Gastrocnemius medialis (tissue), 4 donors: Measurements from ENCODE around the gene FALEC.

Experiments used
- CTCF ChIP-seq, 5 experiments: fragments of 450-650 bp in 3 of 5; fragments of 200-600 bp in 2 of 5; sonication (generic) in 2 of 5; IDR thresholded peaks in 4 of 5; conservative IDR thresholded peaks in 1 of 5; 1 replicate in 4 of 5; 2 replicates in 1 of 5; pipeline ENCODE4 v1.5.1; 2016 to 2019; ENCODE audit warnings: antibody characterized with exemption in 5 of 5, mild to moderate bottlenecking in 3 of 5, moderate library complexity in 3 of 5
- POLR2A ChIP-seq, 2 donors: fragments of 450-650 bp; IDR thresholded peaks; one replicate each; pipeline ENCODE4 v1.6.1; 2017; ENCODE audit warnings: antibody characterized with exemption in 2 of 2, mild to moderate bottlenecking in 2 of 2, moderate library complexity in 2 of 2

- TF ChIP-seq CTCF (IDR thresholded peaks at IDR 0.05 in 4 of 5, conservative IDR thresholded peaks at IDR 0.05 in 1 of 5) (no peak), POLR2A (IDR thresholded peaks at IDR 0.05) (no peak)
Measured at GRCh38 chr1:150550222-150551050, 34.9 kb downstream of the FALEC start.
